Testis (tissue), 2 donors: ENCODE results near the gene RAB36.

Source experiments
- POLR2A ChIP-seq: fragments of 450-650 bp; IDR thresholded peaks from one replicate; pipeline ENCODE4 v1.6.1; 2017; ENCODE audit warnings: antibody characterized with exemption, mild to moderate bottlenecking, moderate library complexity
- TF ChIP-seq, protein P1 (sequence below), 3 experiments: fragments of 450-650 bp in 2 of 3; fragments of 200-600 bp in 1 of 3; sonication (generic) in 1 of 3; IDR thresholded peaks; one replicate each; pipeline ENCODE4 v1.5.1; 2016 to 2019; ENCODE audit warnings: antibody characterized with exemption in 3 of 3, mild to moderate bottlenecking in 2 of 3, moderate library complexity in 1 of 3

DNA sequence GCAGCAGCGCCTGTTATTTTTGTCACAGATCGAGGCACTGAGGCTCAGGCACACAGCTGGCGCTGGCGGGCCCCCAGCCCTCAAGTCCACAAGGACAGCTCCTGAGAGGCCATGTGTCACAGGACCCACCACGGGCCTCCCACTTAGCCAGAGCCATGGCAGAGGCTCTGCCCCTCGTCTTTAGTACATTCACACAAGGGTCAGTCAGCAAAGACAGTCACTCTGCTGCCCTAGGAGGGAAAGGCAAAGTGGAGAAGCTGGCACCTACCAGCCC lies 45.8 kb upstream of the RAB36 start:
- no peak for TF ChIP-seq POLR2A
- TF ChIP-seq, protein P1, sequence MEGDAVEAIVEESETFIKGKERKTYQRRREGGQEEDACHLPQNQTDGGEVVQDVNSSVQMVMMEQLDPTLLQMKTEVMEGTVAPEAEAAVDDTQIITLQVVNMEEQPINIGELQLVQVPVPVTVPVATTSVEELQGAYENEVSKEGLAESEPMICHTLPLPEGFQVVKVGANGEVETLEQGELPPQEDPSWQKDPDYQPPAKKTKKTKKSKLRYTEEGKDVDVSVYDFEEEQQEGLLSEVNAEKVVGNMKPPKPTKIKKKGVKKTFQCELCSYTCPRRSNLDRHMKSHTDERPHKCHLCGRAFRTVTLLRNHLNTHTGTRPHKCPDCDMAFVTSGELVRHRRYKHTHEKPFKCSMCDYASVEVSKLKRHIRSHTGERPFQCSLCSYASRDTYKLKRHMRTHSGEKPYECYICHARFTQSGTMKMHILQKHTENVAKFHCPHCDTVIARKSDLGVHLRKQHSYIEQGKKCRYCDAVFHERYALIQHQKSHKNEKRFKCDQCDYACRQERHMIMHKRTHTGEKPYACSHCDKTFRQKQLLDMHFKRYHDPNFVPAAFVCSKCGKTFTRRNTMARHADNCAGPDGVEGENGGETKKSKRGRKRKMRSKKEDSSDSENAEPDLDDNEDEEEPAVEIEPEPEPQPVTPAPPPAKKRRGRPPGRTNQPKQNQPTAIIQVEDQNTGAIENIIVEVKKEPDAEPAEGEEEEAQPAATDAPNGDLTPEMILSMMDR (IDR thresholded peaks at IDR 0.05): no peak
